VCaP (cell line): Measurements from ENCODE around the gene ELK4.

Experiments used
- H3K27ac ChIP-seq: fragments of 450-650 bp; 2 replicates; pipeline ENCODE4 v1.5.1; 2017
- TF ChIP-seq, protein P1 (sequence below): fragments of 450-650 bp; conservative IDR thresholded peaks from 2 replicates; pipeline ENCODE4 v1.5.1; 2017; ENCODE audit warnings: mild to moderate bottlenecking, moderate library complexity

The ELK4 gene

GRCh38 chr1:205582471-205583291 is 49.1 kb downstream of the ELK4 start:
- TF ChIP-seq, protein P1, sequence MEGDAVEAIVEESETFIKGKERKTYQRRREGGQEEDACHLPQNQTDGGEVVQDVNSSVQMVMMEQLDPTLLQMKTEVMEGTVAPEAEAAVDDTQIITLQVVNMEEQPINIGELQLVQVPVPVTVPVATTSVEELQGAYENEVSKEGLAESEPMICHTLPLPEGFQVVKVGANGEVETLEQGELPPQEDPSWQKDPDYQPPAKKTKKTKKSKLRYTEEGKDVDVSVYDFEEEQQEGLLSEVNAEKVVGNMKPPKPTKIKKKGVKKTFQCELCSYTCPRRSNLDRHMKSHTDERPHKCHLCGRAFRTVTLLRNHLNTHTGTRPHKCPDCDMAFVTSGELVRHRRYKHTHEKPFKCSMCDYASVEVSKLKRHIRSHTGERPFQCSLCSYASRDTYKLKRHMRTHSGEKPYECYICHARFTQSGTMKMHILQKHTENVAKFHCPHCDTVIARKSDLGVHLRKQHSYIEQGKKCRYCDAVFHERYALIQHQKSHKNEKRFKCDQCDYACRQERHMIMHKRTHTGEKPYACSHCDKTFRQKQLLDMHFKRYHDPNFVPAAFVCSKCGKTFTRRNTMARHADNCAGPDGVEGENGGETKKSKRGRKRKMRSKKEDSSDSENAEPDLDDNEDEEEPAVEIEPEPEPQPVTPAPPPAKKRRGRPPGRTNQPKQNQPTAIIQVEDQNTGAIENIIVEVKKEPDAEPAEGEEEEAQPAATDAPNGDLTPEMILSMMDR, result no peak
- peak overlapping the region; percentile 80 for H3K27ac ChIP-seq

GRCh38 chr1:205582046-205582445 is 49.8 kb downstream of the ELK4 start:
- TF ChIP-seq, protein P1, result no peak
- H3K27ac ChIP-seq, result peak overlapping the region; percentile 80

- TF ChIP-seq, protein P1, result no peak
These were observed 50.4 kb downstream of the ELK4 start for GRCh38 chr1:205581321-205581980.

GRCh38 chr1:205580923-205581180 is 51.0 kb downstream of the ELK4 start:
- peak overlapping the region; percentile 80; the same call in 1 of the 2 replicates for H3K27ac ChIP-seq
- TF ChIP-seq, protein P1, result no peak

More at GRCh38 chr1:205581321-205581980, 50.4 kb downstream of the ELK4 start:
- H3K27ac ChIP-seq, result peak overlapping the region; percentile 80

- TF ChIP-seq, protein P1, result no peak
- peak overlapping the region; percentile 80; the same call in 1 of the 2 replicates for H3K27ac ChIP-seq
These were observed 51.5 kb downstream of the ELK4 start for GRCh38 chr1:205580140-205580922.

DNA sequence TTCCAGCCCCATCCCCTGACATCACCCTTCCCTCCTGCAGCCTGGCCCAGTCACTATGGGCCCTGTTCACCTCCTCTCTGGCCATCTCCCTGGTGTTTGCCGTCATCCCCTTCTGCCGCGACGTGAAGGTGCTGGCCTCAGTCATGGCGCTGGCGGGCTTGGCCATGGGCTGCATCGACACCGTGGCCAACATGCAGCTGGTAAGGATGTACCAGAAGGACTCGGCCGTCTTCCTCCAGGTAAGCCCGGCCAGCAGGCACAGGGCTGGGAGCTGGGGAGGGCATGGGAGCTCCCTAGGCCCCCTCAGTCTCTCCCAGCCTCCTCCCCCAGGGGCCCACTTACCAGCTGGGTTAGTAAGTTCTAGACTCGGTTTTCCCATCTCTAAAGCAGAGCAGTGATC is 52.1 kb downstream of the ELK4 start:
- peak overlapping the region; percentile 80 for H3K27ac ChIP-seq
- TF ChIP-seq, protein P1, result no peak
